HK-2 (cell line): Measurements from ENCODE around the gene BCO1.

Source experiments
- DNase-seq: peaks from one replicate; pipeline ENCODE4 v3.0.0-alpha.2; 2018; ENCODE audit not compliant: unreplicated experiment

BCO1 gene

GRCh38 chr16:81275795-81276194 is 37.3 kb downstream of the BCO1 start:
- no peak for DNase-seq

- DNase-seq: no peak
Measured at GRCh38 chr16:81276323-81276722, 37.8 kb downstream of the BCO1 start.

- no peak for DNase-seq
Measured at GRCh38 chr16:81277541-81278080, 39.1 kb downstream of the BCO1 start.

GRCh38 chr16:81278526-81278925 is 40.0 kb downstream of the BCO1 start:
- no peak for DNase-seq

GRCh38 chr16:81279392-81279791 is 40.9 kb downstream of the BCO1 start:
- DNase-seq: no peak

- no peak for DNase-seq
Measured at GRCh38 chr16:81280393-81280792, 41.9 kb downstream of the BCO1 start.

- DNase-seq: no peak
Measured at GRCh38 chr16:81283044-81283443, 44.6 kb downstream of the BCO1 start.

- DNase-seq: no peak
Measured at GRCh38 chr16:81284995-81285600, 46.6 kb downstream of the BCO1 start.

- no peak for DNase-seq
Measured at GRCh38 chr16:81286190-81286589, 47.7 kb downstream of the BCO1 start.

- DNase-seq: no peak
Measured at GRCh38 chr16:81291117-81291516, 52.6 kb downstream of the BCO1 start.

- DNase-seq: no peak
Measured at GRCh38 chr16:81292936-81293335, 54.4 kb downstream of the BCO1 start.

GRCh38 chr16:81293909-81294802 is 55.7 kb downstream of the BCO1 start:
- no peak for DNase-seq

- no peak for DNase-seq
Measured at GRCh38 chr16:81296631-81297030, 58.1 kb downstream of the BCO1 start.

GRCh38 chr16:81307770-81308169 is 69.3 kb downstream of the BCO1 start:
- DNase-seq: no peak

GRCh38 chr16:81310045-81310644 is 71.7 kb downstream of the BCO1 start:
- DNase-seq: no peak

GRCh38 chr16:81311762-81312161 is 73.3 kb downstream of the BCO1 start:
- no peak for DNase-seq

GRCh38 chr16:81313701-81314602 is 75.5 kb downstream of the BCO1 start:
- DNase-seq: no peak

- DNase-seq: peak; percentile 95
Measured at GRCh38 chr16:81314603-81315270, 76.2 kb downstream of the BCO1 start, which contains the start of gene GAN. TSS of gene GAN (plus strand) at chr16:81314962. CDS start at chr16:81315114, 152 bp downstream.

GRCh38 chr16:81315271-81316175 is 77.0 kb downstream of the BCO1 start:
- DNase-seq: peak; percentile 59

GRCh38 chr16:81316176-81316496 is 77.6 kb downstream of the BCO1 start:
- DNase-seq: no peak
